ENCODE results near the gene GID8. TPM values are rescaled to one million over a fixed set of nuclear protein-coding genes. Genes with fewer than 3 reads are reported as not detected.

Gene GID8
- total RNA-seq, 2 experiments from 2014 or later = 30.7 to 39.9 TPM

DNA sequence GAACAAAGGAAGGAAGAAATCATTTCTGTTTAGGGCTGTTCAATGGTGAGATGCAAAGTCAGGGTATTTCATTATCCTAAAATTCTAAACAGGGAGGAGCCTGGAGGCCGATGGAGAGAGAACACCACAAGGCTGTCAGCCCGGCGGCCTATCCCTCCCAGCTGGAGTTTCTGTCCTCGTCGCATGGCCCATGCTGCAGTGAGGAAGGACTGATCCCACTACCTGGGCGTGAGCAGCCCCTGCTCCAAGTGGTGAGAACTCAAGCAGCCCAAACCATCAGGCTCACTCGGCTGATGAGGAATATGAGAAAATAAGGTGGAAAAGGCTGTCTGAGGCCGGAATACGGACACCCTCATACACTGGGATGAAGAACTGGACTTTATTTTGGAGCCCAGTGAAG is 42.4 kb upstream of the GID8 start:
- CTCF ChIA-PET = no interaction called here
- H3K4me1 Mint-ChIP-seq = peaks cover 52% of the 10 kb centered on the region
- no peak overlapping the region for H3K27ac Mint-ChIP-seq
- H3K27me3 Mint-ChIP-seq = no peaks in the 10 kb centered on the region
- peaks cover 54% of the 10 kb centered on the region for H3K36me3 Mint-ChIP-seq (ENCODE audit: low read depth)
- no peak overlapping the region for H3K4me3 Mint-ChIP-seq
- DNase-seq = no peak
- intact Hi-C loops (cut with DNase I, micrococcal nuclease) = no loop called here
- no peaks in the 10 kb centered on the region for H3K9me3 Mint-ChIP-seq (ENCODE audit: low read depth)
- POLR2A ChIA-PET = no interaction called here
- no peak for ATAC-seq

DNA sequence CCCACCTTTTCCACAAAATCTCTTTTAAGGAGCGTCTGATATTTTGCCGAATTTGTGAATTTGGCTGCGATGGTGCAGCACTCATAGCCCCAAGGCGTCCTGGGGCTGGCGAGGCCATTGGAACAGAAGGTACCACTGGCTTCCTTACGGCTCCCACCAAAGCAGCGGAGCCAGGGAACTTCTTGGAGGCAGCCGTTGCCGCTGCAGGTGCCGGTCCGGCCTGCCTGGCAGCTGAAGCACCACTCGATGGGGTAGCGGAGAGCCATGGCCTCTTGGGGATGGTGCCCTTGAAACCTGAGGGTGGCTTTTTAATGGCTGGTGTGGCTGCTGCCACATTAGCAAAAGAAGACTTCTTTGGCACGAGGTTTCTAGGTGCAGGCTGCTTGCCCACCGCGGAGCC is 41.4 kb upstream of the GID8 start:
- ATAC-seq = no peak
- DNase-seq = no peak
- ChIA-PET CTCF (interaction anchor here (8.3 kb wide), 1 partner anchor 22 kb away, joined by 140 read pairs; no protein-coding TSS in a partner anchor), POLR2A (no interaction called here)
- H3K36me3 Mint-ChIP-seq (ENCODE audit: low read depth) = peaks cover 44% of the 10 kb centered on the region
- no peak overlapping the region for H3K4me3 Mint-ChIP-seq
- H3K9me3 Mint-ChIP-seq (ENCODE audit: low read depth) = no peaks in the 10 kb centered on the region
- intact Hi-C loops (cut with DNase I, micrococcal nuclease) = no loop called here
- no peaks in the 10 kb centered on the region for H3K27me3 Mint-ChIP-seq
- peaks cover 52% of the 10 kb centered on the region for H3K4me1 Mint-ChIP-seq
- H3K27ac Mint-ChIP-seq = no peak overlapping the region

DNA sequence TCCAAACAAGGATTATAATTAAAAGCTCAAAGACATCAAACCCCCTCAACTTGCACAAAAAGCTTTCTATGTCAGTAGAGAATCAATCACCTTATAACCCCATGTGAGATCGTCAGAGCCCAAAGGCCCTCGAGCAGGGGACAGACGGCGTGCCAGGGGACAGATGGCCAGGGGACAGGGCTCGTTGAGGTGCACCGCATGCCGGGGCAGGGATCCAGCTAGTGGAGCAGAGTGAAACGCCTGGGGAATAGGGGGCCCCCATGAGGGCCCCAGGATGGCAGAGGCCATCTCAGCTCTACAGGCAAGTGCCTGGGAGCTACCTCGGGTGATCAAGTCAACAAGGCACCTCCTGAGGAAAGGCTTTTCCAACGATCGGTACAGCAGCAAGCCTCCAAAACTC is 40.3 kb upstream of the GID8 start:
- Mint-ChIP-seq H3K27ac (no peak overlapping the region), H3K4me1 (peaks cover 43% of the 10 kb centered on the region), H3K27me3 (no peaks in the 10 kb centered on the region), H3K9me3 (ENCODE audit: low read depth) (no peaks in the 10 kb centered on the region), H3K4me3 (no peak overlapping the region), H3K36me3 (ENCODE audit: low read depth) (peaks cover 41% of the 10 kb centered on the region)
- CTCF ChIA-PET = interaction anchor here (0.6 to 8.3 kb wide), 4 partner anchors 10 to 36 kb away, joined by 3 to 140 read pairs (median 4); partner anchors contain the start of gene TCFL5
- ATAC-seq (no peak), DNase-seq (no peak)
- POLR2A ChIA-PET = no interaction called here
- intact Hi-C loops (cut with DNase I, micrococcal nuclease) = loop anchor here (1.0 to 2.0 kb wide), 2 partner anchors 40 to 75 kb away; no protein-coding TSS in a partner anchor

DNA sequence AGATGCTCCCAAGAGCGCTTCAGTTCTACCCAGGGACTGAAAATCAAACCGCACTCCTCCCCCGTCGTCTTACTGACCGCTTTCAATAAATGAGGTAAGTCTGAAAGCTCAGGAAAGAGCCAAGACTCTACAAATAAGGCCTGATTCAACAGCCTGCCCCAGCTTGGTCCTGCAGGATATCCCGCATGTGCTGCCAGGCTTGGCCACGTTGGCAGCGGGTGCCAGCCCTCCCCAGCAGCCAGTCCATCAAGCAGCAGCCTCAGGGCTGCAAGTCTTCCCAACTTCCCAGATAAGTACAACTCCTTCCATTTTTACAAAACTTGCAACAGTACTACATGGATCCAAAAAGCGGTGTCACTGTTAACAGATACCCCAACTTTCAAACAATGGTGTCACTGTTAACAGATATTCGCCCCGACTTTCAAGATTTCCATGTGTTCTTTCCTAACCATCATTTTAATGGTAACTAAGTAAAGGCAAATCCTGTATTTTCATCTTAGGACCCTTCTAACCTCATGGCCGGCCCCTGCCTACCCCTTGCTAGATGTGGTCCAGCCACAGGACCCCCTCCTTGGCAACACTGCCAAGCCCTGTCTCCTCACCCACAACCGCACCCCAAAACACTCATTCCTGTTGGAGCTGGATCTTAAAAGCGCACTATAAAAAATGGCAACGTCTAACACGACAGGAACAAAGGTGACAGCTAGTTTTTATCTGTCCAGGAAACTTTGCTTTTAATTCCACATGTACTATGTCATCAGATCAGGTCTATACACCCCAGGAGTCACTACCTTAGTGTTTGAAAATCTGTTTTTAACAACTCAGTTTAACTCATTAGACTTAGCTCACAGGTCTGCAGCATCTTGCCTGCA is 39.6 kb upstream of the GID8 start:
- Mint-ChIP-seq H3K36me3 (ENCODE audit: low read depth) (peaks cover 38% of the 10 kb centered on the region), H3K9me3 (ENCODE audit: low read depth) (no peaks in the 10 kb centered on the region), H3K27me3 (no peaks in the 10 kb centered on the region), H3K27ac (peak overlapping the region; percentile 11), H3K4me3 (no peak overlapping the region), H3K4me1 (peaks cover 39% of the 10 kb centered on the region)
- DNase-seq (no peak), ATAC-seq (no peak)
- ChIA-PET POLR2A (no interaction called here), CTCF (interaction anchor here (0.6 to 8.3 kb wide), 8 partner anchors 8 to 37 kb away, joined by 3 to 140 read pairs (median 4); partner anchors contain the start of gene TCFL5)
- intact Hi-C loops (cut with DNase I, micrococcal nuclease) = loop anchor here (1.0 to 2.0 kb wide), 2 partner anchors 39 to 74 kb away; no protein-coding TSS in a partner anchor

DNA sequence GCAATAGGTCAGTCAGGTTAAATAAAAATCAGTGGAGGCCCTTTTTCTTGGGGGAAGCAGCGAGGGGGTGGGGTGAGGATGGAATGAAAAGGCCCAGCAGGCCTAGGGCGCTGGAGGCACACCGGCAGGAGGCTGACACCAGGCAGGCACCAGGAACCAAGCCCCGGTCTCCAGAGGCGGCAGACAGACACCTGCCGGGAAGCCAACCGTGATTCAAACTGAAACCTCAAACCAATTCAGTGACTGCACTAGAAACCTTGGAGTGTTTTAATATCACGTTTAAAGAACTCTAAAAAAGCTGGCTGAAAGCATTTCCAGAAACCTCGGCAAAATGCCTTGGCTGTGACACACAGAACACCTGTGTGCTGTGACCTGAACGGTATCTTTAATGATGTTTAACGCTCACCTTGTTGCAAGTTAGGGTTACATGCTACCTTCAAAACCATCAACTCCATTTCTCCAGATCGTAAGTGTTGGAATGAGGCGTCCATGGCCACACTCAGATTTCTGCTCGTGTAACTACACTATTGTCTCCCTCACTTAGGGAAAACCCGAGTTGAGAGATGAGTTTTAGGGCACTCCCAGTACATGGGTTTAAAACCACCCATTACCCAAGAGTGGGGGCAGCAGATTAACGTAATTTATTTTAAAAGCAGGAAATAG is 38.8 kb upstream of the GID8 start:
- peak overlapping the region; percentile 11 for H3K27ac Mint-ChIP-seq
- peaks cover 38% of the 10 kb centered on the region for H3K4me1 Mint-ChIP-seq
- H3K36me3 Mint-ChIP-seq (ENCODE audit: low read depth) = peaks cover 38% of the 10 kb centered on the region
- ChIA-PET CTCF (interaction anchor here (0.6 to 8.3 kb wide), 8 partner anchors 9 to 54 kb away, joined by 3 to 140 read pairs (median 4); no protein-coding TSS in a partner anchor), POLR2A (no interaction called here)
- H3K4me3 Mint-ChIP-seq = peak overlapping the region; percentile 16
- ATAC-seq (peak; percentile 45), DNase-seq (peak; percentile 66)
- H3K9me3 Mint-ChIP-seq (ENCODE audit: low read depth) = no peaks in the 10 kb centered on the region
- intact Hi-C loops (cut with DNase I, micrococcal nuclease) = loop anchor here (1.0 to 2.0 kb wide), 2 partner anchors 38 to 74 kb away; no protein-coding TSS in a partner anchor
- H3K27me3 Mint-ChIP-seq = no peaks in the 10 kb centered on the region

DNA sequence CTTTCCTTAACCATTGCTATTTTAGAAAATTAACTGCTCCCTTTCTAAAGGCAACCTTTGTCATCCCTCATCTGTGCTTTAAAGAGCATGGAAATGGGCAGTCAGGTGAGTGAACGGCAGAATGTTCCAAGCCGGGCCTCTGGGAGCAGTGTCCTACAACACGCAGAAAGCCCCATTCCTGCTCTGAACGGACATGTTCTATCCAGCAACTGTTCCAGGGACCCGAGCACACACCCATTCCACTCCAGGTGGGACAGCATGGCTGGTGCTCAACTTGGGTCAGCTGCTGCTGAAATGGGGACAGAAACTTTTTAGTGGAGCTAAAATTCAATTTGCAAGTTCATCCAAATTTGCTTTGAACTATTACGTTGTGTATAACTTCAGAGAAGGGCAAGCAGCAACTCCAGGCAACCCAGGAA is 38.3 kb upstream of the GID8 start:
- ChIA-PET CTCF (interaction anchor here (0.6 to 8.3 kb wide), 8 partner anchors 9 to 54 kb away, joined by 3 to 140 read pairs (median 4); no protein-coding TSS in a partner anchor), POLR2A (no interaction called here)
- Mint-ChIP-seq H3K27me3 (no peaks in the 10 kb centered on the region), H3K9me3 (ENCODE audit: low read depth) (no peaks in the 10 kb centered on the region), H3K27ac (peak overlapping the region; percentile 33), H3K4me1 (peaks cover 38% of the 10 kb centered on the region), H3K4me3 (no peak overlapping the region), H3K36me3 (ENCODE audit: low read depth) (peaks cover 36% of the 10 kb centered on the region)
- no peak for DNase-seq
- no peak for ATAC-seq
- intact Hi-C loops (cut with DNase I, micrococcal nuclease) = loop anchor here (1.0 to 5.0 kb wide), 7 partner anchors 19 to 110 kb away; partner anchors contain the start of genes BHLHE23 (in 1 of the 2) and DIDO1 (in 1 of the 2)

DNA sequence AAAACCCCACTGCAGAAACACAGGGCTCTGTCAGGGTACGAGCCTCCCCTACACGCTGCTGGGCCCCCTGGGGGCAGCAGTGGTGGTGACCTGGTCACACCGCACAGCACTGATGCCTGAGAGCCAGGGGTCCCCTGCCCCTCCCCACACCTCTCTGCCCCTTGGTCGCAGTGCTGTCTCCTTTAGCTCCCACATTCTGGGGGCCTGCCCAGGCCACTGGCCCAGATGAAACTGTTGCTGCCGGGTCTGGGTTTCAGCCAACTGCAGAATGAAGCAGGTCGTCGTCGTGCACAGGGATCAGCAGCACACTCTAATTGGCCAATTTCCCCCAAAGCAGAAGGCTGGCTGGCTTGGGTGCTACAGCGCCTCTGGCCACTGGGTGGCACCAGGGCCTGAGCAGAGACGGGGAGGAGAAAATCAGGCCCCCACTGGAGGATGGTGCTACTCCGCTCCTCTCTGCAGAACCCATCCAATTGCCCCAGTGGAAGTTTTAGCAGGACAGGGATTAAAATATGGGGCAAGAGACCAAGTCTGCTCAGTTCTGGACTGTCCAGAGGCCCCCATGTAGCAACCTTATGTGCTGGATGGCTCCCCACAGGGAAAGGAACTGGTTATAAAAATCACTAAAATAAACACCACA is 37.8 kb upstream of the GID8 start:
- peak; percentile 93 for ATAC-seq

DNA sequence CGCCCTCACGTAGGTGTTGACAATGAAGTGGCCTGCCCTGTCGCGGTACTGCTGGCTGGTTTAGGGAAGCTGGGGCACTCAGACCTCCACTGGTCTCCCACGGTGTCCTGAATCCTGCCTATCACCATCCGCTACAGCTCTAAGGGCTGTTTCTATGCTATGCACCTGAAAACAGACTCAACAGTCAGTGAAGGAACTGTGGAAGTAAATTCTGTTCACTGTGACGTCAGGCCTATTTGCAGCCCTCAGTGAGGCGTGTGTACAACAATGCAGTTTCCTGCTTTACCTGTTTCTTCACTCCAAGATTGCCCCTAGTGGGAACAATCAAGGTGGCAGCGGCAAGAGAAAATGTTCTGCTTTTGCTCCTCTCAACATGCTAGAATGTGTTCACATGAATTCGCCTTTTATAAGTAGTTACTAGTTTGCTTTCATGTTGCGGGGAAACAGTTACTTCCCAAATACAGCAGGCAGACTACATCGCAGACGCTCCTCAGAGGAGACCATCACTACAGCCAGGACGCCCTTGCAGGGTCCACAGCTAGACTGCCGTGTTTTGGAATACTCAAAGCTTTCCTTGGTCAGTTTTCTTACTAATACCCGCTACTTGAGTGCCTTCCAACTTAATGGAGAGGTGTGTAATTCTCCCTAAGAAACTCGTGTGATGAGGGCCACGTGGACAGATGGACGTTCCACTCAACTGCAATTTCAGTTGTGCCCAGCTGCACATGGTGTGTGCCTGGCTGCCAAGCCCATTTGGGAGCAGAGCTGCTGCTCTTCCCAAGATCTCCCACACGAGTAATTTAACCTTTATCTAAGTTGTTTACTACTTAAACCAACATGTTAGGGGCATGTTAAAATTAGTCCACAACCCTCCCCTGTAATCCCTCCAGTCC is 37.0 kb upstream of the GID8 start:
- Mint-ChIP-seq H3K36me3 (ENCODE audit: low read depth) (peaks cover 39% of the 10 kb centered on the region), H3K4me1 (peaks cover 38% of the 10 kb centered on the region), H3K27ac (peak overlapping the region; percentile 59), H3K27me3 (no peaks in the 10 kb centered on the region), H3K4me3 (no peak overlapping the region), H3K9me3 (ENCODE audit: low read depth) (no peaks in the 10 kb centered on the region)
- POLR2A ChIA-PET = interaction anchor here (0.7 kb wide), 1 partner anchor 429 kb away, joined by 5 read pairs; no protein-coding TSS in a partner anchor
- DNase-seq (no peak), ATAC-seq (peak; percentile 37)
- CTCF ChIA-PET = interaction anchor here (0.6 to 8.3 kb wide), 18 partner anchors 8 to 604 kb away, joined by 3 to 140 read pairs (median 4); partner anchors contain the start of genes DIDO1 and GID8
- intact Hi-C loops (cut with DNase I, micrococcal nuclease) = loop anchor here (1.0 to 5.0 kb wide), 6 partner anchors 18 to 108 kb away; partner anchors contain the start of genes BHLHE23 (in 1 of the 2) and DIDO1 (in 1 of the 2)

More for the DNA sequence above, 37.8 kb upstream of the GID8 start:
- intact Hi-C loops (cut with DNase I, micrococcal nuclease) = loop anchor here (1.0 to 5.0 kb wide), 6 partner anchors 19 to 109 kb away; partner anchors contain the start of genes BHLHE23 (in 1 of the 2) and DIDO1 (in 1 of the 2)
- ChIA-PET CTCF (interaction anchor here (0.6 to 8.3 kb wide), 11 partner anchors 9 to 53 kb away, joined by 3 to 140 read pairs (median 5); partner anchors contain the start of gene GID8), POLR2A (no interaction called here)
- no peak overlapping the region for H3K4me3 Mint-ChIP-seq
- H3K27ac Mint-ChIP-seq = peak overlapping the region; percentile 56
- DNase-seq = peak; percentile 86
- no peaks in the 10 kb centered on the region for H3K9me3 Mint-ChIP-seq (ENCODE audit: low read depth)
- H3K27me3 Mint-ChIP-seq = no peaks in the 10 kb centered on the region
- peaks cover 38% of the 10 kb centered on the region for H3K4me1 Mint-ChIP-seq
- H3K36me3 Mint-ChIP-seq (ENCODE audit: low read depth) = peaks cover 37% of the 10 kb centered on the region

DNA sequence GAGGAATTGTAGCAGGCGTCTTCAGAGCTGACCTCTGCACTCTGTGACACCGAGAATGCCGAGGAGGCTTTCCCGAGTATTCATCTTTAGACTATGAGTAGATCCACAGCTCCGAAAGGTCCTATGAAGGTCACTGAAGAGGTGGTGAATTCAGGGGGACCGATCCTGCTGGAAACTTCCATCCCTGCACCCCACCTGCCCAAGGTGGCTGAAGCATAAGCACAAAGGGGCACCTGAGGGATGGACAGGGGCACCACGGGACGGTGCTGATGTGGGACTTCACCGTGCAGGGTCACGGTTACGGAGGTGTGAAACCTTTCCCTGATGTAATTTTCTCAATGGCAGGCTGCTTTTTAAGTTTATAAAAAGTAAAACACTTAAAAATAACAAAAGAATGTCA is 36.1 kb upstream of the GID8 start:
- DNase-seq = no peak
- H3K27me3 Mint-ChIP-seq = no peaks in the 10 kb centered on the region
- H3K4me3 Mint-ChIP-seq = no peak overlapping the region
- H3K4me1 Mint-ChIP-seq = peaks cover 38% of the 10 kb centered on the region
- intact Hi-C loops (cut with DNase I, micrococcal nuclease) = loop anchor here in 1 of 2 experiments (2.0 to 5.0 kb wide), 2 partner anchors 17 to 105 kb away; partner anchors contain the start of gene BHLHE23
- POLR2A ChIA-PET = no interaction called here
- H3K27ac Mint-ChIP-seq = no peak overlapping the region
- no peaks in the 10 kb centered on the region for H3K9me3 Mint-ChIP-seq (ENCODE audit: low read depth)
- CTCF ChIA-PET = interaction anchor here (0.6 to 8.3 kb wide), 15 partner anchors 9 to 1947 kb away, joined by 3 to 140 read pairs (median 4); partner anchors contain the start of gene GID8
- peaks cover 44% of the 10 kb centered on the region for H3K36me3 Mint-ChIP-seq (ENCODE audit: low read depth)
- ATAC-seq = no peak

Measured in activated CD4-positive, alpha-beta T cell treated with anti-CD3 and anti-CD28 coated beads for 36 hours (primary cell).